H7 (cell line): Measurements from ENCODE around the gene CA4. TPM values are rescaled to one million over a fixed set of nuclear protein-coding genes. Genes with fewer than 3 reads are reported as not detected.
"Not testable (repeated sequence)": the region's sequence is repeated elsewhere in the genome, so short reads cannot be mapped to it uniquely, and the experiment has no call there.

Source experiments
- DNase-seq: peaks from one replicate; pipeline ENCODE4 v3.0.0; 2012
- H3K27me3 ChIP-seq: 2 replicates; pipeline ENCODE4 v1.6.0; 2011; ENCODE audit warnings: mild to moderate bottlenecking, low read length; ENCODE audit not compliant: control insufficient read depth, insufficient read depth
- H3K36me3 ChIP-seq: replicated peaks from 2 replicates; pipeline ENCODE4 v1.5.1; 2011; ENCODE audit warnings: low read length; ENCODE audit not compliant: control insufficient read depth, insufficient read depth
- H3K4me3 ChIP-seq: 2 replicates; pipeline ENCODE4 v1.5.1; 2011; ENCODE audit warnings: low read depth, mild to moderate bottlenecking, control low read depth, low read length, moderate library complexity; ENCODE audit not compliant: insufficient read depth
- total RNA-seq: library from RNA; depleted of rRNA; stranded (reverse); fragments of >200 nt; shearing (Covaris generic); gene quantifications from 2 replicates; pipeline ENCODE4 v1.2.3, GENCODE V29; 2014; rRNA removed

Gene CA4
- 0.69 and 1.8 TPM in 2 replicates for total RNA-seq

GRCh38 chr17:60149691-60150582 is at the start of gene CA4:
TSS of gene CA4 (plus strand) at chr17:60149973. CDS start at chr17:60150035, 62 bp downstream.
- Histone ChIP-seq H3K4me3 (peak within 1 kb of the TSS; percentile 48), H3K36me3 (no peaks in the 10 kb centered on the region), H3K27me3 (peaks cover 50% of the 10 kb centered on the region)
- peak; percentile 92 for DNase-seq

- not testable (repeated sequence) for DNase-seq, H3K27me3 ChIP-seq, H3K36me3 ChIP-seq, H3K4me3 ChIP-seq
These were observed 49.2 kb upstream of the CA4 start for GRCh38 chr17:60100577-60100976.

- H3K4me3 ChIP-seq, H3K36me3 ChIP-seq, H3K27me3 ChIP-seq, DNase-seq: not testable (repeated sequence)
These were observed 47.6 kb upstream of the CA4 start for GRCh38 chr17:60102015-60102631.

- Histone ChIP-seq H3K27me3 (no peaks in the 10 kb centered on the region), H3K4me3 (no peak overlapping the region), H3K36me3 (no peaks in the 10 kb centered on the region)
- no peak for DNase-seq
These were observed 47.1 kb upstream of the CA4 start for GRCh38 chr17:60102632-60103096.

GRCh38 chr17:60103957-60104356 is 45.8 kb upstream of the CA4 start:
- no peaks in the 10 kb centered on the region for H3K36me3 ChIP-seq
- no peak for DNase-seq
- no peak overlapping the region for H3K4me3 ChIP-seq
- H3K27me3 ChIP-seq = no peaks in the 10 kb centered on the region

GRCh38 chr17:60106340-60107059 is 43.3 kb upstream of the CA4 start:
- Histone ChIP-seq H3K27me3 (no peaks in the 10 kb centered on the region), H3K4me3 (no peak overlapping the region), H3K36me3 (no peaks in the 10 kb centered on the region)
- no peak for DNase-seq

- no peak for DNase-seq
- H3K36me3 ChIP-seq = no peaks in the 10 kb centered on the region
- H3K4me3 ChIP-seq = no peak overlapping the region
- no peaks in the 10 kb centered on the region for H3K27me3 ChIP-seq
These were observed 42.1 kb upstream of the CA4 start for GRCh38 chr17:60107526-60108257.

- not testable (repeated sequence) for H3K27me3 ChIP-seq
These were observed 41.5 kb upstream of the CA4 start for GRCh38 chr17:60108309-60108708.

GRCh38 chr17:60108712-60109111 is 41.1 kb upstream of the CA4 start:
- Histone ChIP-seq H3K36me3 (no peaks in the 10 kb centered on the region), H3K27me3 (no peaks in the 10 kb centered on the region), H3K4me3 (no peak overlapping the region)
- no peak for DNase-seq

More at GRCh38 chr17:60108309-60108708, 41.5 kb upstream of the CA4 start:
- H3K36me3 ChIP-seq, DNase-seq, H3K4me3 ChIP-seq: not testable (repeated sequence)

GRCh38 chr17:60109161-60109560 is 40.6 kb upstream of the CA4 start:
- H3K36me3 ChIP-seq = no peaks in the 10 kb centered on the region
- no peaks in the 10 kb centered on the region for H3K27me3 ChIP-seq
- no peak for DNase-seq
- H3K4me3 ChIP-seq = no peak overlapping the region

GRCh38 chr17:60110586-60110985 is 39.2 kb upstream of the CA4 start:
- no peak for DNase-seq
- H3K36me3 ChIP-seq = no peaks in the 10 kb centered on the region
- no peaks in the 10 kb centered on the region for H3K27me3 ChIP-seq

GRCh38 chr17:60111661-60112060 is 38.1 kb upstream of the CA4 start:
- not testable (repeated sequence) for H3K36me3 ChIP-seq, DNase-seq, H3K27me3 ChIP-seq, H3K4me3 ChIP-seq

More at GRCh38 chr17:60110586-60110985, 39.2 kb upstream of the CA4 start:
- no peak overlapping the region for H3K4me3 ChIP-seq

- H3K36me3 ChIP-seq, DNase-seq, H3K27me3 ChIP-seq, H3K4me3 ChIP-seq: not testable (repeated sequence)
These were observed 34.4 kb upstream of the CA4 start for GRCh38 chr17:60115364-60115763.

- not testable (repeated sequence) for H3K4me3 ChIP-seq, H3K36me3 ChIP-seq, DNase-seq, H3K27me3 ChIP-seq
These were observed 33.6 kb upstream of the CA4 start for GRCh38 chr17:60116196-60116595.
